ENCODE results near the gene TICAM1. TPM values are rescaled to one million over a fixed set of nuclear protein-coding genes. Genes with fewer than 3 reads are reported as not detected.
"Not testable (repeated sequence)": the region's sequence is repeated elsewhere in the genome, so short reads cannot be mapped to it uniquely, and the experiment has no call there.

The TICAM1 gene
- polyA plus RNA-seq, 10 donors = 3.9 to 7.3 (median 4.8) TPM

GRCh38 chr19:4845975-4846374, 14.5 kb upstream of the TICAM1 start:
- DNase-seq = not testable (repeated sequence)

- DNase-seq = peak in 1 of 3 donors; percentile 57
Observed at GRCh38 chr19:4844348-4845179, 13.1 kb upstream of the TICAM1 start.

- no peak for DNase-seq
Observed at GRCh38 chr19:4843647-4843965, 12.1 kb upstream of the TICAM1 start.

GRCh38 chr19:4839192-4839591, 7.7 kb upstream of the TICAM1 start:
- DNase-seq = no peak

- DNase-seq = no peak
Observed at GRCh38 chr19:4832776-4833175, 1.3 kb upstream of the TICAM1 start.

- DNase-seq = not testable (repeated sequence)
Observed at GRCh38 chr19:4831979-4832340, 448 bp upstream of the TICAM1 start.

- DNase-seq = no peak
Observed at GRCh38 chr19:4830768-4831265, 695 bp downstream of the TICAM1 start.

- DNase-seq = no peak
Observed at GRCh38 chr19:4830332-4830731, 1.2 kb downstream of the TICAM1 start.

GRCh38 chr19:4829001-4829712, 2.4 kb downstream of the TICAM1 start:
- DNase-seq = no peak

- DNase-seq = no peak
Observed at GRCh38 chr19:4823577-4823976, 7.9 kb downstream of the TICAM1 start.

GRCh38 chr19:4822354-4822753, 9.2 kb downstream of the TICAM1 start:
- not testable (repeated sequence) for DNase-seq

- no peak for DNase-seq
Observed at GRCh38 chr19:4821265-4821664, 10.2 kb downstream of the TICAM1 start.

- DNase-seq = no peak
Observed at GRCh38 chr19:4817467-4818277, 13.8 kb downstream of the TICAM1 start.

- DNase-seq = no peak
Observed at GRCh38 chr19:4816950-4817278, 14.6 kb downstream of the TICAM1 start.

- no peak for DNase-seq
Observed at GRCh38 chr19:4816202-4816949, 15.1 kb downstream of the TICAM1 start.

- DNase-seq = peak; percentile 90 to 95 (median 94)
Observed at GRCh38 chr19:4815426-4816201, 15.9 kb downstream of the TICAM1 start.

- no peak for DNase-seq
Observed at GRCh38 chr19:4814625-4815425, 16.7 kb downstream of the TICAM1 start.

GRCh38 chr19:4811328-4812131, 20.0 kb downstream of the TICAM1 start:
- DNase-seq = peak in 2 of 3 donors; percentile 61 to 67

- DNase-seq = no peak
Observed at GRCh38 chr19:4807188-4807587, 24.3 kb downstream of the TICAM1 start.

Data from muscle of back (tissue), 11 donors.